HL-60 (cell line): Measurements from ENCODE around the gene IPO5.

ENCODE experiments used
- DNase-seq, 2 experiments: peaks; one replicate each; pipeline ENCODE4 v3.0.0-alpha.2; 2010 to 2020; ENCODE audit warnings: low read depth in 1 of 2, low spot score in 1 of 2
- H3K27ac ChIP-seq: fragments of 250-450 bp; sonication (Bioruptor Pico); replicated peaks from 2 replicates; pipeline ENCODE4 v1.5.1; 2020; ENCODE audit warnings: mild to moderate bottlenecking, moderate library complexity
- H3K27me3 ChIP-seq: fragments of 250-450 bp; sonication (Bioruptor Pico); 2 replicates; pipeline ENCODE4 v1.5.1; 2021; ENCODE audit warnings: mild to moderate bottlenecking, moderate library complexity; ENCODE audit not compliant: insufficient read depth, poor library complexity, severe bottlenecking
- H3K4me3 ChIP-seq: replicated peaks from 2 replicates; pipeline ENCODE4 v1.5.1; 2011; ENCODE audit warnings: mild to moderate bottlenecking, control low read depth, low read length; ENCODE audit not compliant: insufficient read depth
- GABPA ChIP-seq: IDR thresholded peaks from 2 replicates; pipeline ENCODE4 v1.6.1; 2012; ENCODE audit warnings: low read depth
- POLR2AphosphoS5 ChIP-seq: IDR thresholded peaks from 2 replicates; pipeline ENCODE4 v1.6.1; 2012; ENCODE audit warnings: low read depth
- SPI1 ChIP-seq: IDR thresholded peaks from 2 replicates; pipeline ENCODE4 v1.6.1; 2012; ENCODE audit warnings: low read depth, mild to moderate bottlenecking, borderline replicate concordance
- TF ChIP-seq, protein P1 (sequence below): IDR thresholded peaks from 2 replicates; pipeline ENCODE4 v1.6.1; 2012; ENCODE audit warnings: low read depth; ENCODE audit not compliant: insufficient replicate concordance
- TF ChIP-seq, protein P2 (sequence below): IDR thresholded peaks from one replicate; pipeline ENCODE4 v1.5.1; 2011; ENCODE audit warnings: low read length, control low read depth, inconsistent platforms; ENCODE audit not compliant: insufficient read depth

Gene IPO5

DNA sequence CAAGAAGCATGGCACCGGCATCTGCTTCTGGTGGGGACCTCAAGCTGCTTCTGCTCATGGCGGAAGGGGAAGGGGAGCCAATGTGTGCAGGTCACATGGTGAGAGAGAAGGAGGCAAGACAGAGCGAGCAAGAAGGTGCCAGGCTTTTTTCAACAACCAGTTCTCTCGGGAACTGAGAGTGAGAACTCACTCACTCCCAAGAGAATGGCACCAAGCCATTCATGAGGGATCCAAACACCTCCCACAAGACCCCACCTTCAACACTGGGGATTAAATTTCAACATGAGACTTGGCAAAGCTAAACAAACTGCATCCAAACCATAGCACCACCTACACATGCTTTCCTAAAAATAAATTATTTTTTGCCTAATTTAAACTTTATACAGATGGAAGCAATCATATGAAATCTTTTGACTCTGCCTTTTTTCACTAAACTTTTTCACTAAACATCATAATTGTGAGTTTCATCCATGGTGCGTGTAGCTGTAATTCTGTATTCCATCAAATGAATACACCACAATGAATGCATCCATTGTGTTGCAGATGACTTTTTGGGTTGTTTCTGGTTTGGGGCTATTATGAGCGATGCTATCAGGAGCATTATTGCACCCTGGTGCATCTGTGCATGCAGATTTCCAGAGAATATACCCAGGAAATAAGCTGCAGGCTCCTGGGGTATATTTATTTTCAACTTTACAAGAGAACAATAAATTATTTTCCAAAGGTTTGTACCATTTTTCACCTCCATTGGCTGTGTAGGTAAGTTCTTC lies 14.6 kb upstream of the IPO5 start:
- TF ChIP-seq GABPA (no peak), SPI1 (no peak), POLR2AphosphoS5 (no peak)
- TF ChIP-seq, protein P1, sequence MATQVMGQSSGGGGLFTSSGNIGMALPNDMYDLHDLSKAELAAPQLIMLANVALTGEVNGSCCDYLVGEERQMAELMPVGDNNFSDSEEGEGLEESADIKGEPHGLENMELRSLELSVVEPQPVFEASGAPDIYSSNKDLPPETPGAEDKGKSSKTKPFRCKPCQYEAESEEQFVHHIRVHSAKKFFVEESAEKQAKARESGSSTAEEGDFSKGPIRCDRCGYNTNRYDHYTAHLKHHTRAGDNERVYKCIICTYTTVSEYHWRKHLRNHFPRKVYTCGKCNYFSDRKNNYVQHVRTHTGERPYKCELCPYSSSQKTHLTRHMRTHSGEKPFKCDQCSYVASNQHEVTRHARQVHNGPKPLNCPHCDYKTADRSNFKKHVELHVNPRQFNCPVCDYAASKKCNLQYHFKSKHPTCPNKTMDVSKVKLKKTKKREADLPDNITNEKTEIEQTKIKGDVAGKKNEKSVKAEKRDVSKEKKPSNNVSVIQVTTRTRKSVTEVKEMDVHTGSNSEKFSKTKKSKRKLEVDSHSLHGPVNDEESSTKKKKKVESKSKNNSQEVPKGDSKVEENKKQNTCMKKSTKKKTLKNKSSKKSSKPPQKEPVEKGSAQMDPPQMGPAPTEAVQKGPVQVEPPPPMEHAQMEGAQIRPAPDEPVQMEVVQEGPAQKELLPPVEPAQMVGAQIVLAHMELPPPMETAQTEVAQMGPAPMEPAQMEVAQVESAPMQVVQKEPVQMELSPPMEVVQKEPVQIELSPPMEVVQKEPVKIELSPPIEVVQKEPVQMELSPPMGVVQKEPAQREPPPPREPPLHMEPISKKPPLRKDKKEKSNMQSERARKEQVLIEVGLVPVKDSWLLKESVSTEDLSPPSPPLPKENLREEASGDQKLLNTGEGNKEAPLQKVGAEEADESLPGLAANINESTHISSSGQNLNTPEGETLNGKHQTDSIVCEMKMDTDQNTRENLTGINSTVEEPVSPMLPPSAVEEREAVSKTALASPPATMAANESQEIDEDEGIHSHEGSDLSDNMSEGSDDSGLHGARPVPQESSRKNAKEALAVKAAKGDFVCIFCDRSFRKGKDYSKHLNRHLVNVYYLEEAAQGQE, result no peak
- TF ChIP-seq, protein P2, sequence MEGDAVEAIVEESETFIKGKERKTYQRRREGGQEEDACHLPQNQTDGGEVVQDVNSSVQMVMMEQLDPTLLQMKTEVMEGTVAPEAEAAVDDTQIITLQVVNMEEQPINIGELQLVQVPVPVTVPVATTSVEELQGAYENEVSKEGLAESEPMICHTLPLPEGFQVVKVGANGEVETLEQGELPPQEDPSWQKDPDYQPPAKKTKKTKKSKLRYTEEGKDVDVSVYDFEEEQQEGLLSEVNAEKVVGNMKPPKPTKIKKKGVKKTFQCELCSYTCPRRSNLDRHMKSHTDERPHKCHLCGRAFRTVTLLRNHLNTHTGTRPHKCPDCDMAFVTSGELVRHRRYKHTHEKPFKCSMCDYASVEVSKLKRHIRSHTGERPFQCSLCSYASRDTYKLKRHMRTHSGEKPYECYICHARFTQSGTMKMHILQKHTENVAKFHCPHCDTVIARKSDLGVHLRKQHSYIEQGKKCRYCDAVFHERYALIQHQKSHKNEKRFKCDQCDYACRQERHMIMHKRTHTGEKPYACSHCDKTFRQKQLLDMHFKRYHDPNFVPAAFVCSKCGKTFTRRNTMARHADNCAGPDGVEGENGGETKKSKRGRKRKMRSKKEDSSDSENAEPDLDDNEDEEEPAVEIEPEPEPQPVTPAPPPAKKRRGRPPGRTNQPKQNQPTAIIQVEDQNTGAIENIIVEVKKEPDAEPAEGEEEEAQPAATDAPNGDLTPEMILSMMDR, result no peak
- DNase-seq, result no peak
- H3K4me3 ChIP-seq, result no peak overlapping the region
- peaks cover 8% of the 10 kb centered on the region for H3K27me3 ChIP-seq
- H3K27ac ChIP-seq, result no peak overlapping the region

DNA sequence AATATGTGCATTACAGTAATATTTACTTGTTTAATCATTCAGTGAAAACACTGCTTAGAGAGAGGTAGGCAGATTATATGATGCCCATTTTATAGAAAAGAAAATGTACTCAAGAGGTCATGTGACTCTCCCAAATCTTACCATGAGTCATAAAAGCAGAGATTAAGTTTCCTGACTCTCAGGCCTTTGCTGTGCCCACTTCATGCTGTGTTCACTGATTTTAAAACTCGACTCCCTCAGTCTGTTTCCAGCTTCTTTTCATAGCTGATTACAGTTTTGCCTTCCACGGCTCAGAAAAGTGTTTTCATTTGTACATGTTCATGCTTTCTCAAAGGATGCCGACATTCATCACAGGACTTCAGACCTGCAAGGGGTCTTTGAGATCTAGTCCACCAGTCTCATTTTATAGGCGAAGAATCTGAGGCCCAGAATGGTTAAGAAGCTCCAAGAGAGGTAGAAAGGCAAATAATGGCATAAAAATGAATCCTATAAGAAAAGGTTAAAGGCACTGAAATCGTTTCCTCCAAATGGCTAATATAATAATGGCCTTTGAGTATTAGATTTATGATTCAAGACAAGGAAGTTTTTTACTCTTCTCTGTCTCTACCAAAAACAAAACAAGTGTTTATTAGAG lies 9.0 kb upstream of the IPO5 start:
- Histone ChIP-seq H3K27ac (no peak overlapping the region), H3K27me3 (peaks cover 2% of the 10 kb centered on the region), H3K4me3 (no peak overlapping the region)
- TF ChIP-seq, protein P2, result no peak
- TF ChIP-seq POLR2AphosphoS5 (no peak), GABPA (no peak), SPI1 (no peak)
- TF ChIP-seq, protein P1, result no peak
- DNase-seq, result no peak

DNA sequence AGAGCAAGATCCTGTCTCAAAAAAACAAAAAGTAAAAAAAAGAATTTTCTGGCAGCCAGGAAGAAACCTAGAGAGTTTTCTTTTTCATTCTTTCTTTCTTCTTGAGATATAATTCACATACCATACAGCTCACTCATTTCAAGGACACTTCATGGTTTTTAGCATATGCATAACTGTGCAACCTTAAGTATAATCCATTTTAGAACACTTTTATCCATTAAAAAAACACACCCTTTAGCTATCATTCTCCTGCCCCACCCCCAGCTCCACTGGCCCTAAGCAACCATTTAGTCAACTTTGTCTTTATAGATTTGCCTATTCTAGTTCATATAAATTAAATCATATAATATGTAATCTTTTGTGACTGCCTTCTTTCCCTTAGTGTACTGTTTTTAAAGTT lies 8.1 kb upstream of the IPO5 start:
- no peak for DNase-seq
- no peak overlapping the region for H3K4me3 ChIP-seq
- no peaks in the 10 kb centered on the region for H3K27me3 ChIP-seq
- H3K27ac ChIP-seq, result no peak overlapping the region
- TF ChIP-seq SPI1 (no peak), POLR2AphosphoS5 (no peak), GABPA (no peak)
- TF ChIP-seq, protein P2, result no peak
- TF ChIP-seq, protein P1, result no peak
